GM12874 (cell line): ENCODE measurements around the gene ZNF165.

Experiments
- CTCF ChIP-seq: IDR thresholded peaks from 2 replicates; pipeline ENCODE4 v1.5.1; 2011; ENCODE audit warnings: low read depth, mild to moderate bottlenecking, control low read depth, low read length, moderate library complexity; ENCODE audit not compliant: insufficient read depth

The ZNF165 gene

GRCh38 chr6:28125401-28125800 lies 45.0 kb downstream of the ZNF165 start:
- TF ChIP-seq CTCF, result no peak

- peak; percentile 50 for TF ChIP-seq CTCF
Measured at GRCh38 chr6:28134015-28134414, 53.6 kb downstream of the ZNF165 start.

- no peak for TF ChIP-seq CTCF
Measured at GRCh38 chr6:28134716-28135115, 54.3 kb downstream of the ZNF165 start.

- no peak for TF ChIP-seq CTCF
Measured at GRCh38 chr6:28135393-28135792, 55.0 kb downstream of the ZNF165 start.

GRCh38 chr6:28136585-28137504 lies 56.5 kb downstream of the ZNF165 start:
- no peak for TF ChIP-seq CTCF

- no peak for TF ChIP-seq CTCF
Measured at GRCh38 chr6:28137505-28137981, 57.2 kb downstream of the ZNF165 start.
